HepG2 (cell line): Measurements from ENCODE around the gene ST3GAL5. TPM values are rescaled to one million over a fixed set of nuclear protein-coding genes. Genes with fewer than 3 reads are reported as not detected.

Experiments
- ATAC-seq: fragments of 200-7000 bp; cut with Tn5 transposase; 3 replicates; pipeline ENCODE4 v1.9.1; 2020; ENCODE audit warnings: mild to moderate bottlenecking, moderate library complexity
- BruUV-seq: library from RNA; stranded (reverse); fragments of 400-500 nt; replicated peaks from 2 replicates; lab custom pipeline; 2021; lab: Mats Ljungman, UMichigan
- CTCF ChIA-PET: fragments of 300-600 bp; formaldehyde crosslinking; extraction: SDS; loops from one replicate; lab custom pipeline; 2021; ENCODE audit warnings: low total read pairs, inconsistent platforms, low intra/inter-chr PET ratio; lab: Yijun Ruan, JAX
- POLR2A ChIA-PET: fragments of 350-600 bp; sonication (Branson Sonifier 250); formaldehyde crosslinking; loops from one replicate; lab custom pipeline; 2020; ENCODE audit warnings: antibody characterized with exemption, inconsistent platforms; lab: Yijun Ruan, JAX
- DNase-seq: peaks from one replicate; pipeline ENCODE4 v3.0.0-alpha.2; 2015; ENCODE audit warnings: low spot score
- FAIRE-seq: peaks from 3 replicates; lab custom pipeline; 2011; peaks lifted over from hg19 to GRCh38; lab: Jason Lieb, UNC
- H2AFZ ChIP-seq: one replicate; pipeline ENCODE4 v1.6.1; 2011; ENCODE audit warnings: low read length, inconsistent platforms
- H3K27ac ChIP-seq: fragments of 300-600 bp; 3 replicates; pipeline ENCODE4 v1.8.0; 2011; ENCODE audit warnings: mixed run types, mild to moderate bottlenecking, mixed read lengths, low read length, inconsistent platforms; ENCODE audit not compliant: insufficient read depth; ENCODE audit errors: extremely low read length
- H3K27me3 ChIP-seq, 2 experiments: fragments of 200-600 bp in 1 of 2; 2 replicates in 1 of 2; 3 replicates in 1 of 2; pipeline versions ENCODE4 v1.6.0 to v1.8.0; 2011; ENCODE audit warnings: low read length in 2 of 2, mild to moderate bottlenecking in 2 of 2, moderate library complexity in 2 of 2, inconsistent platforms in 1 of 2; ENCODE audit not compliant: insufficient read depth in 2 of 2, control insufficient read depth in 1 of 2
- H3K36me3 ChIP-seq, 2 experiments: fragments of 200-600 bp in 1 of 2; replicated peaks in 1 of 2; 2 replicates in 1 of 2; 3 replicates in 1 of 2; pipeline versions ENCODE4 v1.5.1 to v1.8.0; 2011; ENCODE audit warnings: low read length in 2 of 2, inconsistent platforms in 1 of 2; ENCODE audit not compliant: insufficient read depth in 2 of 2, control insufficient read depth in 1 of 2
- H3K4me1 ChIP-seq: 2 replicates; pipeline ENCODE4 v1.5.1; 2012; ENCODE audit warnings: low read length, inconsistent platforms; ENCODE audit not compliant: insufficient read depth
- H3K4me2 ChIP-seq: 2 replicates; pipeline ENCODE4 v1.6.0; 2011; ENCODE audit warnings: low read depth, low read length, inconsistent platforms
- H3K4me3 ChIP-seq, 3 experiments: fragments of 200-600 bp in 1 of 3; sonication (generic), shearing (Covaris generic) in 1 of 3; replicated peaks in 1 of 3; 2 replicates each; pipeline ENCODE4 v1.5.1; 2011 to 2016; ENCODE audit warnings: low read length in 3 of 3, inconsistent platforms in 2 of 3, low read depth in 2 of 3, mild to moderate bottlenecking in 2 of 3, control low read depth in 1 of 3, mixed read lengths in 1 of 3; ENCODE audit not compliant: insufficient read depth in 1 of 3
- H3K79me2 ChIP-seq: one replicate; pipeline ENCODE4 v1.6.1; 2011; ENCODE audit warnings: low read length, inconsistent platforms; ENCODE audit not compliant: insufficient read depth
- H3K9ac ChIP-seq: 2 replicates; pipeline ENCODE4 v1.6.0; 2011; ENCODE audit warnings: mild to moderate bottlenecking, low read depth, low read length, inconsistent platforms; ENCODE audit not compliant: insufficient read depth
- H3K9me3 ChIP-seq: 2 replicates; pipeline ENCODE4 v1.5.1; 2012; ENCODE audit warnings: mild to moderate bottlenecking, low read length
- H4K20me1 ChIP-seq: 2 replicates; pipeline ENCODE4 v1.6.0; 2011; ENCODE audit warnings: inconsistent platforms, mild to moderate bottlenecking, low read length, moderate library complexity; ENCODE audit not compliant: insufficient read depth
- ATM ChIP-seq: fragments of 450-650 bp; IDR thresholded peaks from 2 replicates; pipeline ENCODE4 v1.7.1; 2017; ENCODE audit warnings: mild to moderate bottlenecking, borderline replicate concordance
- GFI1 ChIP-seq: sonication (generic); formaldehyde crosslinking; IDR thresholded peaks from 2 replicates; pipeline ENCODE4 v1.5.0; 2020; ENCODE audit warnings: missing genetic modification reagents, mild to moderate bottlenecking, borderline replicate concordance
- MTA1 ChIP-seq: sonication (generic); formaldehyde crosslinking; IDR thresholded peaks from 2 replicates; pipeline ENCODE4 v1.4.0; 2020; ENCODE audit warnings: missing genetic modification reagents, mild to moderate bottlenecking, borderline replicate concordance
- PHF5A ChIP-seq: IDR thresholded peaks from one replicate; pipeline ENCODE4 v1.6.1; 2018; ENCODE audit warnings: low read depth, missing genetic modification reagents; ENCODE audit not compliant: unreplicated experiment
- ZBTB38 ChIP-seq: sonication (generic); formaldehyde crosslinking; IDR thresholded peaks from 2 replicates; pipeline ENCODE4 v1.5.1; 2020; ENCODE audit warnings: mild to moderate bottlenecking, missing genetic modification reagents
- ZNF558 ChIP-seq: sonication (generic); formaldehyde crosslinking; IDR thresholded peaks from 2 replicates; pipeline ENCODE4 v1.9.0; 2022; ENCODE audit warnings: mild to moderate bottlenecking, missing genetic modification reagents, borderline replicate concordance
- WGBS: methylation state at CpG from one replicate; pipeline ENCODE4 v1.1.6; 2017; ENCODE audit warnings: low lambda C conversion rate; 5-methylcytosine and 5-hydroxymethylcytosine counted together
- in situ Hi-C: cut with HindIII; loops from 2 replicates; pipeline ENCODE4 v1.10.0; 2017; ENCODE audit warnings: low pct_unique_long_range_greater_than_20kb; ENCODE audit not compliant: extremely low pct_ligation_motif_present
- intact Hi-C: fragments of 100-400 bp; cut with micrococcal nuclease; formaldehyde crosslinking; loops from one replicate; pipeline ENCODE4 v1.10.0; 2022; ENCODE audit not compliant: unreplicated experiment
- polyA plus RNA-seq, 8 experiments: library from polyadenylated mRNA; depleted of rRNA in 3 of 8; stranded (reverse) in 7 of 8; unstranded in 1 of 8; fragments of >200 nt; fragmentation: Illumina TruSeq in 4 of 8; extraction: Trizol in 4 of 8; gene quantifications; 2 replicates each; pipeline versions ENCODE4 v1.2.1 to v1.2.3, GENCODE V29; 2011 to 2016; ENCODE audit warnings: low read depth in 4 of 8, missing spikeins in 1 of 8, mixed read lengths in 1 of 8; ENCODE audit not compliant: insufficient read depth in 1 of 8
- small RNA-seq, 3 experiments: library from RNA; depleted of rRNA; stranded (forward); fragments of <200 nt; gene quantifications; one replicate each; pipeline ENCODE3, GENCODE V24; 2012; ENCODE audit warnings: low read depth in 2 of 3, low replicate concordance in 1 of 3; ENCODE audit not compliant: insufficient read length in 3 of 3, insufficient read depth in 2 of 3
- total RNA-seq, 5 experiments: library from RNA; depleted of rRNA; stranded (reverse); fragments of >200 nt; fragmentation: Illumina TruSeq; extraction: Trizol; gene quantifications; 2 replicates each; pipeline ENCODE4 v1.2.3, GENCODE V29; 2016; ENCODE audit warnings: low read depth in 1 of 5

Gene ST3GAL5
- total and polyA plus RNA-seq, 2 of the 13 experiments (the other 11 are each of a cell fraction or from before 2014, with no cell fraction given), result 1.3 to 2.0 TPM

DNA sequence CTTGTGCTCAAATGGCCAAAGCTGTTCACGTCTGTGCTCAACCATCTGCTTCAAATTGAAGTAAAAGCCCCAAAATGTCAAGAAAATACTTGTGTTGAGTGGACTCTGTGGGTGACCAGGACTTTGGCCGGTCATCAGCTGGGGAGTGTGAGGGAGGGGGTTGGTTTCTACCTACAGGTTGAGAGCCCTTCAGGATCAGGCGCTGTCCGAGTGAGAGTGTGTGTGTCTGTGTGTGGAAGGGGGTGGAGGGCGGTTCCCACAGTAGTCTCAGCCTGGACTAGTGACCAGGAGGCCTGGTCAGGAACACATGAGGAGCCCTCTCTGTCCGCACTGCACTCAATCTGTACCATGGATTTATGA is 100.8 kb downstream of the ST3GAL5 start (continued):
- no peak for TF ChIP-seq ZNF558 (CRISPR knock-in tag)

DNA sequence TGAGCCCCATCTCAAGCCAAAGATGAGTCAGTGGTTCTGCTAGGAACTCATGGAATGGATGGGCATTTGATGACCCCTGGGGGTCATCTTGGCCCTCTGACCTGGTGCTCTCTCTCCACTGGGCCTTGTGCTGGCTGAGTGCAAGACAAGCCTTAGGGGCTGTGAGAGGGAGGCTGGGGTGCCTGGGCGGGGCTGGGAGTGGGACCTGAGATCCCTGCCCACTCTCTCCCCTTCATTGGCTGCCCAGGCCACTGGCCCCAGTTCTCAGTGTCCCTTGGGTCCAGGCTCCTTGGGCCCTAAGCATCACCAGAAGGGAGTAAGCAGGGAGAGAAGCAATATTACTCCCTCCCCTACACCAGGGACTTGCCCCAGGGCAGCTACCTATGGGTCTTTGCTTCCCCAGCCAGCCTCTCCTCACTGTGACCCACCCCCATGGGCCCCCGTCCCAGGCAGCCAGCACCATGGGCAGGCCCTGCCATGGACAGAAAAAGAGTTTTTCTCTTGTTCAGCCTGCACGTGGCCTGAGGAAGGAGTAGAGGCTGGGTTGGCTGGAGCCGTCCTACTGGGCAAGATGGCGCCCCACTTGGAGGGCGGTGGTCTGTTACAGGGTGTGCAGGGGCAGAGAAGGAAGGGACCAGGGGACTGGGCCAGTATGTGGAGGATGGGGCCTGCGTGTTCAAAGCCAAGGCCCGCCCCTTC is 101.4 kb downstream of the ST3GAL5 start:
- no peak for ATAC-seq
- H3K4me1 ChIP-seq, result peaks cover 38% of the 10 kb centered on the region
- H4K20me1 ChIP-seq, result no peaks in the 10 kb centered on the region
- ChIA-PET POLR2A (no interaction called here), CTCF (no interaction called here)
- no peak overlapping the region for H2AFZ ChIP-seq
- DNase-seq, result no peak
- no peaks in the 10 kb centered on the region; a peak in 1 of 5 replicates for H3K27me3 ChIP-seq
- H3K27ac ChIP-seq, result no peak overlapping the region
- in situ Hi-C loops, result no loop called here
- BruUV-seq, result no TSS peak
- no peak overlapping the region for H3K9ac ChIP-seq
- no peak for FAIRE-seq
- 0 out of 2 replicates have a peak, but pooled peaks have one; percentile 28 for TF ChIP-seq MTA1
- TF ChIP-seq ATM, result no peak
- no peak for TF ChIP-seq GFI1 (CRISPR knock-in tag)
- TF ChIP-seq ZBTB38, result no peak
- TF ChIP-seq PHF5A (CRISPR knock-in tag), result no peak
- TF ChIP-seq, all 625 proteins: peak for 1
- Histone ChIP-seq H3K4me2 (no peak overlapping the region), H3K36me3 (no peaks in the 10 kb centered on the region), H3K9me3 (no peaks in the 10 kb centered on the region), H3K4me3 (no peak overlapping the region), H3K79me2 (no peaks in the 10 kb centered on the region)
- intact Hi-C loops, result no loop called here
- 89% methylated on average over 8 of the region's 8 CpGs for WGBS

Small RNAs within 50 kb of the gene (small RNA-seq; reads per million reads assigned to genes)
- 0 reads per million in 3 experiments for gene RN7SKP83

Other genes with a start within 250 kb of the ST3GAL5 start
- not detected in 2 replicates for gene SFTPB, start 220.8 kb downstream of the ST3GAL5 start, total RNA-seq (2016; rRNA removed; fragmentation: Illumina TruSeq; extraction: Trizol)
- not detected in 2 replicates for gene SFTPB, start 220.8 kb downstream of the ST3GAL5 start, polyA plus RNA-seq (2011; rRNA removed)
- not detected in 2 replicates for gene GNLY, start 194.6 kb downstream of the ST3GAL5 start, total RNA-seq (2016; rRNA removed; fragmentation: Illumina TruSeq; extraction: Trizol)
- not detected in 2 replicates for gene GNLY, start 194.6 kb downstream of the ST3GAL5 start, polyA plus RNA-seq (2011; rRNA removed)
- 0.11 and 0.13 TPM in 2 replicates for gene ATOH8, start 135.0 kb downstream of the ST3GAL5 start, total RNA-seq (2016; rRNA removed; fragmentation: Illumina TruSeq; extraction: Trizol)
- gene ATOH8, start 135.0 kb downstream of the ST3GAL5 start, polyA plus RNA-seq (2011; rRNA removed), result 0.22 and 0.61 TPM in 2 replicates
- 39.9 and 61.1 TPM in 2 replicates for gene POLR1A, start 216.9 kb upstream of the ST3GAL5 start, total RNA-seq (2016; rRNA removed; fragmentation: Illumina TruSeq; extraction: Trizol)
- 6.5 and 7.2 TPM in 2 replicates for gene POLR1A, start 216.9 kb upstream of the ST3GAL5 start, polyA plus RNA-seq (2011; rRNA removed)
- 309 and 342 TPM in 2 replicates for gene PTCD3, start 217.2 kb upstream of the ST3GAL5 start, total RNA-seq (2016; rRNA removed; fragmentation: Illumina TruSeq; extraction: Trizol)
- gene PTCD3, start 217.2 kb upstream of the ST3GAL5 start, polyA plus RNA-seq (2011; rRNA removed), result 98.5 and 124 TPM in 2 replicates